ENCODE data around the gene LY6G5C.

Gene LY6G5C

DNA sequence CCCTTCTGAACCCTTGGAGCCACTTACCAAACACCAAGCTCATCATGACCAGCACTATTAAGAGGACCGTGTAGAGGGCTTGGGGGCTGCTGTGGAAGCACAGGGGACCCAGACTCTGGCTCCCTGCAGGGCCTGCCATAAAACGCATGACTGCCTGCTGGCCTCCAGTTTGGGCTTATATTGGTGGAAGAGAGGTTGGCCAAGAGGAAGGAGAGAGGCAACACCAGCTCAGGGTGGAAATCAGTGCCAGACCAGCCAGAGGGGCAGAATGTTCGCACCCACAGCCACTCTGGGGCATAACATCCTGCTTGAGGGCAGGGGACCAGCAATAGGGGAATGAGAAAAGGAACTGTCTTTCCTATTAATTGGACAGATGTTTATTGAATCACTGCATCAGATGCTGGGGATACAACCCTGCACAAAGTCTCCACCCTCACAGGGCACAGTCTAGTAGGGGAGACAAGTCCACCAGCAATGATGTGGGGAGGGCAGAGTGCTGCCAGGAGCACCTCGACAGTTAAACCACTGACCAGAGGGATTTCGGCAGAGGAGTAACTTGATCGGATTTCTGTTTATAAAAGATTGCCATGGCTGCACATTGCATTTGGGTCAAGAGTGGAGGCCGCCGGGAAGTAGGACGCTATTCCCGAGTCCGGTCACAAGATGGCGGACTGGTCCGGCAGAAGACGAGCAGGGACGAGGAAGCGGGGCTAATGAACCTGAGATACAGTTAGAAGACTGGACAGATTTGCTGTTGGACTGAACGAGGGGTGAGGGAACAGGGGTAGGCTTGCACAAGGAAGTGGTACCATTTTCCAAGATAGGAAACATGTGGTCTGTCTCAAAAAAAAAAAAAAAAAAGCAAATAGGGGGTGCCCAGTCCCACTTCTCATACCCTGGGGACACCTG is at the start of gene LY6G5C:
TSS of gene LY6G5C (minus strand) at position 842 of the 909 bp plus-strand sequence. CDS start at position 148, 694 bp downstream.
- peak; percentile 79 for DNase-seq

DNA sequence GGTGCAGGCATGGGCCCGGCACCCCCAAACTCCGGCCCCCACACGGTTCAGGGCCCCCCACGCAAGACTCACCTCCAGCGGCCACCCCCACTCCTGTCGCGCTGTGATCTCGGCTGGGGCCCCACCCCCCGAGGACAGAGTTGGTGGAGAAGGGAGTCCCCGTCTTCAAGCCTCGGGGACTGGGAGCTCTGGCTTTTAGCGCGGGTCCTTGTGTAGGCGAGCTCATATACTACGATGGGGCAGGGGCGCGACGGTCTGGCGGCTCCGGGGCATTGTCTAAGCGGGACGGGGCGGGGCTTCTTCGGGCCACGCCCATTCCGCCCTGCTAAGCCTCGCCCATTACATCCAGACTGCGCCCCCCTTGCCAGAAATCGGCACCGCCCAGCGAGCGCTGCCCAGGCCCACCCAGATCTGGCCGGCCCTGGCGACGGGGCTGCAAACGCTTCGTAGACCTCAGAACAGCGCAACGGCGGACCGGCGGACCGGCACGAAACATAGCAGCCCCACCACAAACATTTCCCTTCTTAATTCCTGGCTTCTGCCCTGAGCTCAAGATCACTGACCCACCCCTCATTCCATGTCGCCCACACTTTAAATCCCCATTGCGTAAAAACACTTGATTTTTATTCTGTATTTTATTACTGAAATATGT is 49.2 kb upstream of the LY6G5C start:
- DNase-seq: peak; percentile 77

- peak; percentile 85 for DNase-seq
These were observed 48.7 kb upstream of the LY6G5C start for GRCh38 chr6:31729515-31729978.

GRCh38 chr6:31728767-31729514 is 48.1 kb upstream of the LY6G5C start, which contains the start of gene DDAH2:
Gene DDAH2, minus strand, starts transcription at chr6:31729299. Its CDS starts 138 bp downstream, at chr6:31729161.
- no peak for DNase-seq

DNA sequence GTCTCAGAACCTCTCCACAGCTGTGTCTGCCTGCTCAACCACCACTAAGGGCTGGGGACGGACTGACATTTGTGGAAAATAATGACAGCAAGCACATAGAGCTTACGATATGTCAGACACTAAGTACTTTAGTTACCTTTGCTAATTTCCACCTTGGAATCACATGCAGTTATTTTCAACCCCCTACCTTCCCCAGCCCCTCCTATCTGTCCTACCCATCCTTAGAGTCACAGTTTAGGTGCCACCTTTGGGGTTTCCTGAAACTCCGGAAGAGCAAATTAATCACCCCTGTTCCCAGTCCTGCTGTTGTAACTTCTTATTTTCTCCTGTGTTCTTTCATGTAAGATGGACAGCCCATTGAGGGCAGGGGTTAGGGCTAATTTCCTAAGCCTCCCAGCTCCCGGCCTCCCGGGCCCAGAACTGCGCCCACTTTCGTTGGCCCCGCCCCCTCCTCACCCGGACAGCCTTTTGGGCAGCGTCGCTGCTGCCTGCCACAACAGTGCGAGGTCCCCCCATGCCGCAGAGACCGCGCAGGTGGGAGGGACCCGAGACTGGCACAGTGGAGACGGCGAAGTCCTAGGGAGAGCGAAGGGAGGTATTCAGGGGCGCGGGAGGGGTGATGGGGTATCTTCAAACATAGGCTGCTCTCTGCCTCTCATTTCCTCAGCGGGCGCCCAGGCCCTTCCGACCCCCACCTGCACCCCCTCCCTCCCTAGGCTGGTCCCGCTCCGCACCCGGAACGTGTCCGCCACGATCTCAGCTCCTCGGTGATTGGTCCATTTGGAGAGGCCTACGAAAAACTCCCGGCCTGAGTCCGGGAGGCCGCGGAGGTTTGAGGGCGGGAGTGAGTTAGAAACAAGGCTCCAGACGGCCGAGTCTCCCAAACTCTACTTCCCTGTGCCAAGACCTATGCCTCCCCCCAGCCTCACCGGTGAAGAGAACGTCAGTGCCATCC is 47.1 kb upstream of the LY6G5C start:
- DNase-seq: peak; percentile 28

DNA sequence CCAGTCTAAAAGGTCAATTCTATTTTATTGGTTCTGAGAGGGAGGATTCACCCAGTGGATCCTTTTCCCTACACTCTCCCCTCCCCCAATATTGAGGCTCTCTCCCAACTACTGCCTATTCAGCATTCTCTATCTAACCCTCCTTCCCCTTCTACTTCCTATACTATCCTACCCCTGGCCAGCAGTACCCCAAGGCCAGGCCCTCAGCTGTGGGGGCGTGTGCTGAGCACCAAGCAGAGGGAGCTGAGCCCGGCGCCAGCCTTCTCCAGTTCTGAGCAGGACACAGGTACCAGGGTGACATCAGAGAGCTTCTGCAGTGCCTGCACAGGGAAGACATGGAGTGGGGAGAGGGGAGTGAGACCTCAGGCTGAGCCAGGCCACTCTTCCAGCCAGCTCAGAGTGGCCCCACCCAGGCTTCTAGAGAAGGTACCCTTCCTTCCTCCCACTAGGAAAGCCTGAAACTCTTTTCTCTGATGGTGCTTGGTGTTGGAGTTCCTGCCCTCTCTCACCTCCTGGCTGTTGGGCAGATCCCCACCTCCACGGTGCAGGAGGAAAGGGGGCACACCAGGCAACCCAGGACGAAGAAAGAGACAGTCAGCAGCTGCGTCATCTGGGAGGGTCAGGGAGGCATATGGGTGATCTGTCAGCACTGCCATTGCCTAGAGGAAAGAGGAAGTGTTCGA is 46.3 kb upstream of the LY6G5C start:
- DNase-seq: no peak

DNA sequence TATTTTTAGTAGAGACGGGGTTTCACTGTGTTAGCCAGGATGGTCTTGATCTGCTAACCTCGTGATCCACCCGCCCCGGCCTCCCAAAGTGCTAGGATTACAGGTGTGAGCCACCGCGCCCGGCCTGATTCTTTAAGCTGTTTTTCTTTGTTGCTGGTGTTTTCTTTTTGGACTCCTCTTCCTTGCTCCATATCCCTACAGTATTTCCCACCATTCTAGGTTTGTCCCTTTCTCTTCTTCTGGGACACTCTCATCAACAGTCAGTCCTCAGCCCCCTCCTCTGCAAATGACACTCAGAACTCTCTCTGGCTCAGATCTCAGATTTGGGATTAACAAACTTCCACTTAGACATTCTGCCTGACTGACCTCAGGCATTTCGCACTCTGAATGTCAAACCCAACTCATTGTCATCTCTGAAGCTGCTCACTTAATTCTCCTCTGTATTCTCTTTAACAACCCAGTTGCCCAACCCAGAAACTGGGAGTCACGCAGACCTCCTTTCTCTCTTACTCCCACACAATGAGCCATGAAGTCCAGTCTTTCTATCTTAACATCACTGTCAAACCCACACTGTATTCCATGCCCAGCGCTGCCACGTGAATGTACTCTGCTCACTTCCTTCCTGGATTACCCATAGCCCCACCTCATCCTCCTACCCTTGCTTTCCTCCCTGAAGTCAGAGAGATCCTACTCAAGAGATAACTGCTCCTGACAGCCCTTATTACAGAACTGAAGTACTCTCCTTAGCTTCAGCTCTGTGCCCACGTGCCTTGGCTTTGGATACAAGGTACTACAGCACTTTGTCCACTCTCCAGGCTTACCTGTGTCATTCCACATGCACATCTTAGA is 44.9 kb upstream of the LY6G5C start:
- DNase-seq: no peak

- DNase-seq: no peak
These were observed 43.3 kb upstream of the LY6G5C start for GRCh38 chr6:31723980-31724691.

GRCh38 chr6:31723245-31723979 is 42.5 kb upstream of the LY6G5C start, which contains the start of gene MPIG6B:
Gene MPIG6B, plus strand, starts transcription at chr6:31723373. Its CDS starts 11 bp downstream, at chr6:31723384.
- DNase-seq: no peak

- no peak for DNase-seq
These were observed 41.3 kb upstream of the LY6G5C start for GRCh38 chr6:31722173-31722572.

GRCh38 chr6:31721351-31722020 is 40.6 kb upstream of the LY6G5C start, which contains the start of gene LY6G6C:
Gene LY6G6C, minus strand, starts transcription at chr6:31721746. Its CDS starts 67 bp downstream, at chr6:31721679.
- no peak for DNase-seq

- no peak for DNase-seq
These were observed 39.4 kb upstream of the LY6G5C start for GRCh38 chr6:31720196-31720770.

DNA sequence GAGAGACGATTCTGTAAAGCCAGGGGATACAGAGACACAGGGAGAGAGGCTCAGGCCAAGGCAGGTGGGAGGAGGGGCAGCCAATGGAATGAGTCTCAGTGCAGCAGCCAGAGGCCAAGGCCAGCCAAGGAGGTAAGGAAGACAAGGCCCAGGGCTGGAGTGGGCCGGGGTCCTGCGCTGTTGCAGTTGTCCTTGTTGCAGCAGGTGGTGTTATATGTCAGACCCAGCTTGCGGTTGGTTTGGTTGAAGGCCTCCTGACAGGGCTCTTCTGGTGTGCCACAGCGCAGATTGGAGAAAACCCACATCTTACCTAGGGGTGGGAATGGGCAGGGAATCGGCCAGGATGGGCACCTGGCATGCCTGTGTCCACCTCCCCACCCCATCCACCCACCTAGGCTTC is 38.1 kb upstream of the LY6G5C start:
- no peak for DNase-seq

DNA sequence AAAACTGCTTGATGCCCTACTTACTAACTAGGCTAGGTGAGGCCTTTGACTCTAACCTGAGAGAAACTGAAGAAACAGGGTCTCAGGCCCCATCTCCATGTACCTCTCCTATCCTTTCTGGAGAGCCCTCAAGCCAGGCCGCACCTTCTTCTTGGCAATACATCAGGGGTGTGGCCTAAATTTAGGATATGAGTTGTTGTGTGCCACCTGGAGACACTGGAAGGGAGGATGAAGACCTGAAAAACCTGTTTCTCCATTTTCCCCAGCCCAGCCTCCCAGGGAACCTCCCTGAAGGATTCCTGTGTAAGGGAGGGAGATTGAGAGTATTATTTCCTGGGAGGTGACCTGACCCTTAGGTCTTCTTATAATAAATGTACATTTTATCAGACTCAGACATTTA is 37.4 kb upstream of the LY6G5C start:
- no peak for DNase-seq

DNA sequence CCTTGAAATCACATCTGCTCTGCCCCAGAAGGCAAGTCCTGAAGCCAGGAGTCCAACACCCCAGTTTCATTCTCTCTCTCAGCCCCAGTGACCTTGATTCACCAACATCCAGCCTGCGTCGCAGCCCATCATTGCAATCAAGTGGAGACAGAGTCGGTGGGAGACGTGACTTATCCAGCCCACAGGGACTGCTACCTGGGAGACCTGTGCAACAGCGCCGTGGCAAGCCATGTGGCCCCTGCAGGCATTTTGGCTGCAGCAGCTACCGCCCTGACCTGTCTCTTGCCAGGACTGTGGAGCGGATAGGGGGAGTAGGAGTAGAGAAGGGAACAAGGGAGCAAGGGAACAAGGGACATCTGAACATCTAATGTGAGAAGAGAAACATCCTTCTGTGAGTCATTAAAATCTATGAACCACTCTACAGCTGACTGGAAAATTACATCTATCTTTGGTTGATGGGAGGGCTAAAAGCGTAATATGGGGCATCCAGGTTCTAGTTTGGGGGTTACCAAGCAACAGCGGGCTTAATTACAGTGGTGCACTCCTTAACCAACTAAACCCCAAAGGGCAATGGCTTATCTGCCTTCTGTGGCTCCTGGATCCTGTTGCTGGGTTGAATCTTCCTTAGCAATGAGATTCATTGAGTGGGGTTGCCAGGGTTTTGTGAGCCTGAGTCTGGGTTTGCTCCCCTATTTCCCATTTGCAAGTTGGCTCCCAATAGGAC is 36.8 kb upstream of the LY6G5C start:
- no peak for DNase-seq

GRCh38 chr6:31715022-31715958 is 34.4 kb upstream of the LY6G5C start, which contains the start of gene LY6G6D:
Gene LY6G6D, plus strand, starts transcription at chr6:31715348. Its CDS starts 8 bp downstream, at chr6:31715356.
- no peak for DNase-seq

Measured in CD4-positive, alpha-beta T cell treated with Interleukin-17A for 1 hour (primary cell).